Fibroblast of the conjunctiva (primary cell): ENCODE measurements around the gene UXS1.

Source experiments
- DNase-seq: peaks from one replicate; pipeline ENCODE4 v3.0.0-alpha.2; 2010; ENCODE audit warnings: low read depth

UXS1 gene

GRCh38 chr2:106130251-106130998 is 63.7 kb downstream of the UXS1 start:
- no peak for DNase-seq

GRCh38 chr2:106129592-106129991 is 64.5 kb downstream of the UXS1 start:
- DNase-seq = no peak

GRCh38 chr2:106129150-106129549 is 65.0 kb downstream of the UXS1 start:
- DNase-seq = no peak

GRCh38 chr2:106127776-106128268 is 66.3 kb downstream of the UXS1 start:
- DNase-seq = no peak

- no peak for DNase-seq
Measured at GRCh38 chr2:106127282-106127771, 66.8 kb downstream of the UXS1 start.

GRCh38 chr2:106126705-106127281 is 67.3 kb downstream of the UXS1 start:
- no peak for DNase-seq

GRCh38 chr2:106126295-106126694 is 67.8 kb downstream of the UXS1 start:
- DNase-seq = no peak

GRCh38 chr2:106124905-106125549 is 69.1 kb downstream of the UXS1 start:
- no peak for DNase-seq

GRCh38 chr2:106124106-106124756 is 69.9 kb downstream of the UXS1 start:
- no peak for DNase-seq

- DNase-seq = no peak
Measured at GRCh38 chr2:106122157-106122556, 71.9 kb downstream of the UXS1 start.

- DNase-seq = no peak
Measured at GRCh38 chr2:106120432-106120831, 73.7 kb downstream of the UXS1 start.

GRCh38 chr2:106119074-106119473 is 75.0 kb downstream of the UXS1 start:
- DNase-seq = no peak

GRCh38 chr2:106117882-106118684 is 76.0 kb downstream of the UXS1 start:
- no peak for DNase-seq

- no peak for DNase-seq
Measured at GRCh38 chr2:106117347-106117746, 76.8 kb downstream of the UXS1 start.

- no peak for DNase-seq
Measured at GRCh38 chr2:106116248-106116647, 77.9 kb downstream of the UXS1 start.

- no peak for DNase-seq
Measured at GRCh38 chr2:106115665-106116064, 78.4 kb downstream of the UXS1 start.

GRCh38 chr2:106115250-106115649 is 78.9 kb downstream of the UXS1 start:
- DNase-seq = no peak

GRCh38 chr2:106114166-106114565 is 79.9 kb downstream of the UXS1 start:
- no peak for DNase-seq

- DNase-seq = no peak
Measured at GRCh38 chr2:106113361-106113966, 80.6 kb downstream of the UXS1 start.

GRCh38 chr2:106111882-106112571 is 82.1 kb downstream of the UXS1 start:
- DNase-seq = no peak
